Mucosa of gallbladder (tissue), 1 donor: ENCODE measurements around the gene SOCS7. TPM values are rescaled to one million over a fixed set of nuclear protein-coding genes. Genes with fewer than 3 reads are reported as not detected.

Source experiments
- DNase-seq: peaks from one replicate; pipeline ENCODE4 v3.0.0-alpha.2; 2020; ENCODE audit warnings: low spot score
- total RNA-seq: library from RNA; stranded (reverse); gene quantifications from one replicate; pipeline ENCODE4 v1.2.1, GENCODE V29; 2021
- donor health status: DM: no; HTN: no; CAD: no.

Gene SOCS7
- total RNA-seq, 1 donor from 2014 or later = 19.4 TPM

GRCh38 chr17:38439436-38439835 lies 87.8 kb downstream of the SOCS7 start:
- DNase-seq = no peak

- DNase-seq = no peak
These were observed 89.2 kb downstream of the SOCS7 start for GRCh38 chr17:38440614-38441397.

GRCh38 chr17:38441429-38442061 lies 89.9 kb downstream of the SOCS7 start:
- DNase-seq = no peak

GRCh38 chr17:38442548-38442947 lies 90.9 kb downstream of the SOCS7 start:
- DNase-seq = no peak

GRCh38 chr17:38443356-38444031 lies 91.8 kb downstream of the SOCS7 start:
- no peak for DNase-seq

GRCh38 chr17:38444151-38444550 lies 92.5 kb downstream of the SOCS7 start:
- peak; percentile 47 for DNase-seq

DNA sequence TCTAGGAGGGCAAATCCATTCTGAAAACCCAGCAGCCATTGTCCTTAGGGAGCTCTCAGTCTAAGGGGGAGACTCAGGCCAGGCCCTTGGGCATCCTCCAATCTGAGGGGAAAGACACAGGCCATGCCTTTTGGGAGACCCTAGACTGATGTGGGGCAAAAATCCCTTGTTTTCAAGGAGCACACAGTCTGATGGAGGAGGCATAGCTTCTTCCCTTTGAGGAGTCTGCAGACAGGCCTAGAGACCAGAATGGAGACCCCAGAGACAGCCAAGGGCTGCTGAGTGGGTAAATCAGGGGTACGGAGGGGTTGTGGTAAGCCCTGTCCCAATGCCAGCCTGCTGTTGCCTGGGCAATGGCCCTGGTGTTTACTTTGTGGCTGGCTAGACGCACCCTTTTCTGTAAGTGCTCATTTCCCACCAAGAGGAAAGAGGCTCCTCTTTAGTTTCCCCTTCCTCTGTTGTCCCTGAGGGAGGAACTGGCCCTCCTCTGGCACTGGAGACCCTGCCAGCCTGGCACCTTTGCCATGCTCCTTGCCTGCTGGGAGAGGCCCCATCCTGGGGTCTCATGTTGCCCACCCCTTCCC lies 96.0 kb downstream of the SOCS7 start:
- DNase-seq = no peak

DNA sequence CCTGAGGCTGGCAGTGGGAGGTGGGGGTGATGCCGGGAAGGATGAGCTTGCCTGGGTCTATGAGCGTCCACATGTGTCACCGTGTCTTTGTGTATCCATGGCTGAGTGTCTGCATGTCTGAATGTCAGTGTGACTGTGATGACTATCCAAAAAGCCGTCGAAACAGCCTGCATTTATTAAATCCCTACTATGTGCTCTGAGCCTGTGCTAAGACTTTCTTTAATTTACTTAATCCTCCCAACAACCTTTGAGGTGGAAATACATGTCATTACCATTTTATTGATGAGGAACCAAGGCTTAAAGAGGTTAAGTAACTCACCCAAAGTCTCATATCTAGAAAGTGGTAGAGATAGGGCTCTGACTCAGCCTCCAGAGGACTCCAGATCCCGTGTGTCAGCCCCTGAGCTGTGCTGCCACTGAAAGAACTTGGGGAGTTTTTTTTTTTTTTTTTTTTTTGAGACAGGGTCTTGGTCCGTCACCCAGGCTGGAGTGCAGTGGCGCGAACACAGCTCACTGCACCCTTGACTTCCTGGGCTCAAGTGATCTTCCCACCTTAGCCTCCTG lies 96.6 kb downstream of the SOCS7 start:
- no peak for DNase-seq

DNA sequence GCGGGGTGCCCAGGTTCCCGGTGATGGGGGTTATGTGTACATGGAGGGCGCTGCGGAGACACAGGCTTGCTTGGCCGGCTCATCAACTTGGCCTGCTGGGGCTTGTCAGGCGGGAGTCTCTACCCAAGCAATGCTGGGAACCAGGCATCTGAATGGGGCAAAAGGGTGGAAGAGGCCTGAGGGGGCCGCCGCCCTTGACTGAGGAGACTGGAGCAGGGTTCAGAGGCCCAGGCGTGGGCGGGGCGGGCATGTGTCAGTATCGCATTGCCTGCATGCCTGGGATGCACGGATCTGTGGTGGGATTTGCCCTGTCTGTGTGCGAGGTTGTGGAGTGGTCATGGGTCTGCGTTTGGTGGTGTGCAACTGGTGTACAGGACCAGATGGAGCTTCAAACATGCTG lies 97.7 kb downstream of the SOCS7 start:
- no peak for DNase-seq

- DNase-seq = no peak
These were observed 98.9 kb downstream of the SOCS7 start for GRCh38 chr17:38450557-38451029.

DNA sequence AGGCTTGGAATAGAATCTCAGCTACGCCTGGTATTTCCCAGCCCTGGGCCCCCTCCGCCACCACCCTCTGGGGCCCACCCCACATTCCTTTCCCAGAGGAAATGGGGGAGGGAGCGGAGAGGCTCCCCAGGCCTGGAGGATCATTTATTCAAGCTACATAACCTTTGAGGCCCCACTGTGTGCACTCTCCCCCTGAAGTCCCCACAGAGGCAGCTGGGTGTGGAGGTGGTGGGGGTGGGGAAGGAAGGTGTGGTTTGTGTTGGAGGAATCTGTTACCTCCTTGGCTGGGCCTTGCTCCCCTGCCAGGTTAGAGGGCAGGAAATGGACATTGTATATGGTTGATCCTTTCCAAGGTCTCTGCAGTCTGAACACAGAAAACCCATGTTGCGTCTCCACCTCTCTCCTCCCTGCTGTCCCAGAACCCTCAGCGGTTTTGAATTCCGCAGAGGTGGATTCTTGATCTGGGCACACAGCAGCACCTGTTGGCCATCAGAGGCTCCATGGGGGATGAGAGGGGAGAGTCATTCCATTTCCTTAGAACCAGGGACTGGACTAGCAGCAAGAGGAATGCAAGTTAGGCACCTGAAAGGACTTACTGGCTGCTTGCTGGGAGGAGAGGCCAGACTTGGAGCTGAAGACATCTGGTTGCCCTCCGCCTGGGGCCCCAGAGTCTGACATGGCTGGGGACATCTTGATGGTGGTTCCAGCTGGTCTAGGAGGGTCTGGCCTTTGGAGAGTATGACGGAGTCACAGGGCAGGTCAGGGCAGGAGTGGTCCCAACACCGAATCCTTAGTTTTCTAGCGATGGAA lies 99.6 kb downstream of the SOCS7 start:
- DNase-seq = no peak

GRCh38 chr17:38451840-38452529 lies 100.3 kb downstream of the SOCS7 start:
- no peak for DNase-seq

DNA sequence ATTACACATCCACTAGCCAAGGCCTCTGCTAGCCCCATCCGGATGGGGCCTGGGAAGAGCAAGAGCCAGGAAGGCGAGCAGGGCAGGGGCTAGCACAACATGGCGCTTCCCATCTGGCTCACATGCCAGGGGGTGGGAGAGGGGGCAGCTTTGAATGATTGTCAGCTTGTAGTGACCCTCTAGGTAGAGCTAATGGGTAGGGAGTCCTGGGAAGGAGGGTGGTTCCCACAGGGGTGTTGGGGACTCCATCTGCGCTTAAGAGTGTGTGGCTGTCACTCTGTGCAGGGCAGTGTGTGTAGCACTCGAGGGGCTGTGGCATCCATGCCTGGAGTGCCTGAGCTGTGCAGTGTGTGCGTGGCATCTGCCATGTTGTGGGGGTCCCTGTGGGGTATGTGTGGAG lies 101.1 kb downstream of the SOCS7 start:
- no peak for DNase-seq

DNA sequence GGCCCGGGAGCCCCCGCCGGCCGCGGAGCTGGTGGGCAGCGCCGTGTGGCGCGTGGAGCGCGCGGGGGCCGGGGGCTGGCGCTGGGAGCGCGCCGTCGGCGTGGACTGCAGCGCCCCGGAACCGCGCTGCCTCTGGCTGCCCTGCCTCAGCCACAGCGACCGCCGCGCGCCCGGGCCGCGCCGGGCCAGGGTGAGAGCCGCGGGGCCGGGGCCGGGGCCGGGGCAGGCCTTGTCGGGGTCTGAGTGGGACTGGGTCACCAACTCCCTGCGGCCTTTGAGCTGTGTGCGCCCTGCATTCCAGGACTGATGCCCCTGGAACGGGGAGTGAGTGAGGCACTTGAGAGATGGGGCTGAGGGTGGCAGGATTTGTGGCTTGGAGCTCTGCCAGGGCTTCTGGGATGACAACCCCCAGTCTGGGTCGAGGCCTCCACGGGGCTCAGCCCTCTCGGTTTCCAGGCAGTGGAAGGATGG lies 102.3 kb downstream of the SOCS7 start:
- no peak for DNase-seq

- peak; percentile 44 for DNase-seq
These were observed 102.9 kb downstream of the SOCS7 start for GRCh38 chr17:38454532-38454931.

Other genes with a start within 250 kb of the SOCS7 start
- gene TBC1D3E, start 223.9 kb upstream of the SOCS7 start, total RNA-seq = not detected
- gene TBC1D3, start 159.3 kb upstream of the SOCS7 start, total RNA-seq = not detected
- 27.6 TPM for gene MRPL45, start 54.7 kb upstream of the SOCS7 start, total RNA-seq
- 0.23 TPM for gene GPR179, start 7.9 kb upstream of the SOCS7 start, total RNA-seq
- 37.6 TPM for gene ARHGAP23, start 76.6 kb downstream of the SOCS7 start, total RNA-seq